HG03103 (cell line): ENCODE measurements around the gene KCNB1.

Experiments used
- ATAC-seq: cut with Tn5 transposase; IDR thresholded peaks from one replicate; pipeline ENCODE4 v1.9.1; 2021; ENCODE audit warnings: low read depth; ENCODE audit not compliant: unreplicated experiment

The KCNB1 gene

GRCh38 chr20:49445176-49445575, 37.3 kb downstream of the KCNB1 start:
- ATAC-seq = no peak

DNA sequence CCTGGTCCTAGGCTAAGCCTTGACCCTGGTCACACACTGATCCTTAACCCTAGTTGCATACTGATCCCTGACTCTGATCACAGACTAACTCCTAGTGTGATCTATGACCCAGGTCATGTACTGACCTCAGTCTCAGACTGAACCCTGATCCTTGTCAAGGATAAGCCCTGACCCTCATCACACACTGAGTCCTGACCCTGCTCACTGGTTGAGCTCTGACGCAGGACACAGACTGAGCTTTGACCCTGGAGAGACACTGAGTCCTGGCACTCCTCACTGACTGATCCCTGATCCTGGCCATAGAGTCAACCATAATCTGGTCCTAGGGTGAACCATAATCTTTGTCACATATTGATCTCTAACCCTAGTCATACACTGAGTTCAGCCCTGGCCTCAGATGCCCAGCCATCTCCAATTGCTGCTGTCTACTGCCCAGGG, 37.9 kb downstream of the KCNB1 start:
- no peak for ATAC-seq

DNA sequence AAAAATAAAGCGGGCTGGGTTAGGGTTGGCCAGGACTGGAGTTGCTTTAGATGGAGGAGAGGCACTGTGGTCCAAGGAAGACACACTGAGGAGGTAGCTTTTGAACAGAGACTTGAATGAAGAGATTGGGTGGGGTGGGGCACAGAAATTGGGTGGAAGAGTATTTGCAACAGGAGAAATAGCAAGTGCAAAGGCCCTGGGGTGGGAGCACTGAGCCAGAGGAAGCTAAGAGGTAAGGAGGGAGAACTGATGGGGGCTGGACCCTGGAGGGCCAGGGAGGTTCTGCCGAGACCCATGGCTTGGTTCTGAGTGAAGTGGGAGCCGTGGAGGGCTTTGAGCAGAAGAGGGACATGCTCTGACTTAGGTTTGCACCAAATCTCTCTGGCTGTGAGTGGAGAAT, 45.4 kb downstream of the KCNB1 start:
- ATAC-seq = no peak

DNA sequence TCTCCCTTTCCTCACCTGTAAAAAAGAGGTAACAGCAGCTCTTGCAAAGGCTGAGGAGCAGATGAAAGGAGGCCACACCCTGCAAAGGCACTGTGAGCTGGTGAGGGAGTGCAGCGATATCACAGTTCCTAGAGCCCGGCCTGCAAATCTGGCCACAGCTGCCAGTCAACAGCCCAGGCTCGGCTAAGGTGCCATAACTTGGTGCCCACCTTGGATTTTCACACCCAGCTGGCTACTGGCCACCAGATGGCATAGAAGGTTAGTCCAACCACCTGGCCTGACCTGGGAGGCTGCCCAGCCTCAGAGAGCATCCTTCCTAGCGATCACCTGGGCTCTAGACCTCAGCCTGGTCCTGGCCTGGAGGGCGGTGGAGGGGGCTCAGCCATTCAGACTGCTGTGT, 46.8 kb downstream of the KCNB1 start:
- ATAC-seq = no peak

DNA sequence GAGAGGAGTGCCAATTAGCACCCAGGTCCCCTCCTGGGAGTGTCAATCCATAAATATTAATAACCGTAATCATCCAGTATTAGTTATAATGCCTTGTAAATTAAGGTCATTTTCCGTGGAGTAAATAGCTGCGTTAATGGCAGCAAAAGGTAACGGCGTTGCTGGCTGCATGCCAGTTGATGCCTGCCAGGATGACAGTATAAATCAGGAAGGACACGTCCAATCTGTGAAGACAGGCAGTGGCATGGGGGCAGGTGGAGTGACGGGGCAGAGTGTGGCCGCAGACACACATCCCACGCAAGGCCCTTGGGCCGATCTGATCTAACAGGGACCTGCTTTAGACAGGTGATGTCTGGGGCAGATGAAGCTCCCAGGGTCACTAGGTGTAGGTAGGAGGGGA, 49.1 kb downstream of the KCNB1 start:
- ATAC-seq = no peak

DNA sequence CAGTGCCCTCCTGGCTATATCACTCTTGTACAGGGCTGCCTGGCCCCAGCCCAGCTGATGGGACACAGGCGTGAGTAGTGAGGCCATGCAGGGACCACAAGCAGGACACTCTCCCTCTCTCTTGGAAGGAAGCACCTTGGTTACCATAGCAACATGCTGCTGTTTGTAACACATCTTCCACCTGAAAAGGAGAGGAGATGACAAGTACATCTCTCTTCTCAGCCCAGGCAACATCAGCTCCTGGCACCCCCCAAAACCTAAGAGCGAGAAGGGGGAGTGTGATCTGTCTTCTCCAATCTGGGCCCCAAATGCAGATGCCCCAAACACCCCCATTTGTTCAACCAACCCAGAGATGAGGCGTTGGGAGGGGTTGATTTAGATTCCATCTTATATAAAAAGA, 49.9 kb downstream of the KCNB1 start:
- ATAC-seq = no peak

DNA sequence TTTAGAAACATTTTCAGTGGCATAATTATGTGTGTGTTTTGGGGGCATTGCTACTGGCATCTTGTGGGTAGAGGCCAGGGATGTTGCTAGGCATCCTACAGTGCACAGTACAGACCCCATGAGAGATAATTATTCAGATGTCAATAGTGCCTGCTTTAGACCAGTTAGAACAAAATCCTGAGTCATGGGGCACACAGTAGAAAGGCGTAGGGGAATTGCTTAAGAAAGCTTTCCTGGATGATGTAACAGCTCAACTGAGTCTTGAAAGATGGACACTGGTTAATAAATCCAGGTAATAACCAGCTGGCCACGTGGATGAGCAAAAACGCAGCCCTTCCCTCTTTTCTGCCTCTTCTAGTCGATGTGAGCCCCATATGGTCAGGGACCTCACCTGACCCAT, 51.1 kb downstream of the KCNB1 start:
- ATAC-seq = no peak

GRCh38 chr20:49430320-49430719, 52.1 kb downstream of the KCNB1 start:
- ATAC-seq = no peak

- ATAC-seq = no peak
Observed at GRCh38 chr20:49427751-49428518, 54.5 kb downstream of the KCNB1 start.

- ATAC-seq = no peak
Observed at GRCh38 chr20:49426873-49427272, 55.6 kb downstream of the KCNB1 start.

DNA sequence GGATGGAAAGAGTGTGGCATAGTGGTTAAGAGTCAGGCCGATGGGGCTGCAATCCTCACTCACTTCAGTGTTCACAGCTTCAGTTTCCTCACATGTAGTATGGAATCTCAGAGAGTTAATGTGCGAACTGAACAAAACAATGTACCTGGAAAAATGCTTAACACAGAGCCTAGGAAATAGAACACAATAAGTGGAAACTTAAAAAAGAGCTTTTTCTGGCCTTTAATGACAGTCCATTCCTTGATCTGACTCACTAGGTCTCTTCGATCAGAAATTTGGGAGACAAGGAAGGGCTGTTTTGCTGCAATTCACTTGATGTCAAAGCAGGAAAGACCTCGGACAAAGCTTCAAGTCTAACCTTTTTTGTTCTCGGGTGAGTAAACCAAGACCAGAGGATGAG, 56.1 kb downstream of the KCNB1 start:
- no peak for ATAC-seq

DNA sequence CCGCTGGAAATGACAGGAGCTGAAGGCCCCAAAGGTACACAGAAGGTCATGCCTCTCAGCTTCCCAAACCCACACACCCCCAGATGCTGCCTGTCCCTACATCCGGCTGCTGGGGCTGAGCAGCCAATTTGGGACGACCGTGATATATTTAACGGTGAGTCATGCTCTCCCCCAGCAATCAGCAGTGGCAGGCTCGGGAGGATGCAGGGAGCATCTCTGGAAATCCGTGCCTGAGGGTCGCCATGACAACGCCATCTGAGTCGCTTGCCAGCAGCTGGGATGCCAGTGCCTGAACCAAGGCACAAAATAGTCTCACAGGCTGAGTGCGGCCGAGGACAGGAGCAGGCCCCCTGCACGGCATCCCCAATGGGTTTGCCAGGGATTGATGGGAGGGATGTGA, 57.9 kb downstream of the KCNB1 start:
- ATAC-seq = no peak

DNA sequence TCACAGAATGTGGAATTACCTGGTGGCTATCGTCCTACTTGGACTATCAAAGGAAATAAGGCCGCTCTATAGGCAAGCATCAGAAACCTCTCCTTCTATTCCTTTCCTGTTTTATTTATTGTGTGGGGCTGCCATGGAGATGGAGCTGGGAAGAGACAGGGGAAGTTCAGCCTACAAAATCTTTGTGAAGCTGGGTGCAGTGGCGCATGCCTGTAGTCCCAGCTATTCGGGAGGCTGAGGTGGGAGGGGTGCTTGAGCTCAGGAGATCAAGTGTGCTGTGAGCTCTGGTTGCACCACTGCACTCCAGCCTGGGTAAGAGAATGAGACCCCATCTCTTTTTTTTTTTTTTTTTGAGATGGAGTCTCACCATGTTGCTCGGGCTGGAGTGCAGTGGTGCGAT, 60.3 kb downstream of the KCNB1 start:
- no peak for ATAC-seq

DNA sequence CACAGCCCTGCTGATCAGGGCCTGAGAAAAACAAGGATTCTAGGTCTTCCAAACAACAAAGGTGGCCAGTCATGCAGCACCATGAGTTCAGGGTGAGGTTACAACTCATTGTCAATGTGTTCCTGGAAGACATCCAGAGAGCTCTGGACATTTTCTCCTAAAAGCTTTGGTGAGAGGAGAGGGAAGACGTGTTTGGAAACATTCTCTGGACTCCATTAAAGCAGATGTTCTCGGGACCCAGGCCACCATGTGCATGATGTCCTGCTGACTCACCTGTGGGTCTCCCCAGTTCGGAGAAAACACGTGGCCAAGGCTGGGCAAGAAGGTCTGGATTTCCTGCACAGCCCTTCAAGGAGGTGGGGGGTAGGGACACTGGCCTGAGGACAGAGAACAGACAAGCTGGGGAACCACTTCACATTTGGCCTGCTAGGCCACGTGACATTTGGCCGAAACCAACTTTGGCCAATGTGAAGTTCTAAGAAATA, 61.6 kb downstream of the KCNB1 start:
- ATAC-seq = no peak

GRCh38 chr20:49420292-49420691, 62.2 kb downstream of the KCNB1 start:
- ATAC-seq = no peak

- no peak for ATAC-seq
Observed at GRCh38 chr20:49419785-49420184, 62.7 kb downstream of the KCNB1 start.

GRCh38 chr20:49418809-49419208, 63.7 kb downstream of the KCNB1 start:
- ATAC-seq = no peak

DNA sequence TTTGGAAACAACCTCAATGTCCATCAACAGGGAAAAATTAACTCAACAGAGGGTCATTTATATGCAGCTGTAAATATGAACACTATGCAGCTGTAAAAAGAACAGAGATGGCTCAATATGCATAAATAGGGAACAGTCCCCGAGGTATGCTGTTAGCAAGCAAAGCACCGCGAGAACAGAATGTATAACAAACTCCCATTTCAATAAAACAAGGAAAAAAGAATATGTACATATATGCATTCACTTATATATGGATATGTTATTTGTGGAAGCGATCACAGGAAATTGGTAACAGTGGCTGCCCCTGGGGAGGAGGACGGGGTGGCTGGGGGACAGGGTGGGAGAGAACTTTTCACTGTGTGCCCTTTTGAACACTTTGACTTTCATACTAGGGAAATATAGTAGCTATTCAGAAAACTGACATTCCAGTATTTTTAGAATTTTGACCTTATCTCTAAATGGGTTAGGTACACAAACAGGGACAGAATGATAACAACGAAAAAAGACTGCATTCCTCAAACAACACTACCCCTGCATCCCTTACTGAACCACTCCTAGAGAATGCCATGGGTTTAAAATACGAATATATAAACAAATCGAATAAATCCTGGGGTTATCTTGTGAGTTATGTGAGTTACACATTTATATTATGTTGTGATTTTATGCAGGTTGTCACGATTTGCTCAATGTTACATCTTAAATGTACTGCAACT, 64.5 kb downstream of the KCNB1 start:
- no peak for ATAC-seq

DNA sequence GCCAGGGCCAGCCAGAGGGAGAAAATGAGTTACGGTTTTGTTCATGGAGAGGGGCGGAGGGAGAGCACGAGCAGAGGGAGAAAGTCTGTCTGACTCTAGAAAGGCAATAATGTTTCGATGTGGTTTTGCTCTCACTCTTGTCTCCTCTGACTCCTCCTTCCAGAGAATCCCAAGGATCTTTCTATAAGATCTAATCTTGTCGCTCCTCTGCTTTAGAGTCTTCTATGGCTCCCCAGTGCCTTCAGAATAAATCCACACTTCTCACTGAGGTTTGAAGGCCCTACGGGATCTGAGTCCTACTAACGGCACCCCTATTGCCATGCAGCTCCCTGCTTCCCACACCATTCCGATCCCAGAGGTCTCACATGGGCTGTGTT, 66.8 kb downstream of the KCNB1 start:
- no peak for ATAC-seq

- no peak for ATAC-seq
Observed at GRCh38 chr20:49415005-49415667, 67.3 kb downstream of the KCNB1 start.

DNA sequence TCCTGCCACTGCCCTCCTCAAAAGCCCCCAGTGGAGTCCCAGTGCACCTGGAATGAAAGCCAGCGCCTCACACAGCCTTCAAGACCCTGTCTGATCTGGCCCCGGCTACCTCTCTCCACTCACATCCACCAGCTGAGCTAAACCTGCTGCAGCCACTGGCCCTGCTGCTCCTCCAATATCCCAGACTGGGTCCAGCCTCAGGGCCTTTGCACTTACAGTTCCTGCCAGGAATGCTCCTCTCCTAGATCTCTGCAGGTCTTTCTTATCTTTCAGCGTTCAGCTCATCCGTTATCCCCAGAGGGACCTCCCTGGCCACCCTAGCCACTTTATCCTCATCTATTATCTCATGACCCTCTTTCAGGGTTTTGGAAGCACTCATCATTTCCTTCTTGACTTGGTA, 68.8 kb downstream of the KCNB1 start:
- no peak for ATAC-seq

DNA sequence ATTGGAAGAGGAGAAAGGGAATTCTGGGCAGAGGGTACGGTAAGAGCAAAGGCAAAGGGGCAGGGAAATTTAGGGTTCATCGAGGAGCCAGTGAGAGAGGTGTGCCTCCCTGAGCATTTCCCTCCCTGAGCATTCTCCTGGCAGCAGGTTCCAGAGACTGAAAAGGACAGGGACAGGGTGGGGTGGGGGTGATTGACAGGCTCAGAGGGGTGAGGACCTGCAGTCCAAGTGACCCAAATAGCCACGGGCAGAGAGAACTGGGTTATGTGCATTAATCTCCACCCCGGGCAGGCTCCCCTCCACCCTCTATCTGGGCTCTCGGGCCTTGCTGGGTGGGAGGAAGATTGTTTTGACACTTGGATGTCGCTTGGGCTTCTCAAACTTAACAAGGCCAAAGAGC, 69.5 kb downstream of the KCNB1 start:
- no peak for ATAC-seq
